ENCODE data around the gene USF1.

Gene USF1

DNA sequence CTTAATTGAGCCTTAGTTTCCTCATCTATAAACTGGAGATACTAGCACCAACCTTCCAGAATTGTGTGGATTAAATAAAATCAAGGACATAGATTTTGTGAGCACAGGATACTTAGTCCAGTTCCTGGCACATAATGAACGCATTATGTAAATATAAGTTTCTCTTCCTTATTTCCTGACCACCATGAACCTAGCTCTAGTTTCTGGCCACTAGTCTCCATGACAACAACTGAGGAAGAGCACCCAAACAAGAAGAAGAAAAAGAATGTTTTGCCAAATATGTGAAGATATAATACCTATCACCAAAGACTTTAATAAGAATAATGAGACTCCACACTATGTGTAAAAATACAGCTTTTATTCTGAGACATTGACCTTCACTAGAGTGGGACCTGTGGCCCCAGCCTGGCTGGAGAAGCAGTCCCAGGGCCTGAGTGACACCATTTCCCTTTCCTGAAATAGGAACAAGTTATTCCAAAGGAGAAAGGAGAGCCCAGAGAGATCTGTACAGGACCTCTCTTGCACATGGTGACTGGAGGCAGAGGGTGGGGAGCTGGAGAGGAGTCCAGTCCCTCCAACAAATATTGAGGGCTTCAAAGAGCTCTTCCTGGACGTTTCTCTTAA lies 940 bp upstream of the USF1 start:
- Histone ChIP-seq H3K27ac (ENCODE audit: low read length) (peak overlapping the region; percentile 99), H3K9me3 (ENCODE audit: insufficient read depth, low read length, severe bottlenecking) (no peaks in the 10 kb centered on the region), H3K4me2 (ENCODE audit: insufficient read depth, low read length) (peak overlapping the region; percentile 79), H3K4me1 (ENCODE audit: insufficient read depth, low read length) (peaks cover 41% of the 10 kb centered on the region), H3K27me3 (ENCODE audit: insufficient read depth, low read length, poor library complexity) (no peaks in the 10 kb centered on the region), H3K9ac (ENCODE audit: low read depth, low read length) (peak overlapping the region; percentile 93), H4K20me1 (ENCODE audit: insufficient read depth, low read length) (no peaks in the 10 kb centered on the region), H2AFZ (ENCODE audit: low read depth, low read length) (peak overlapping the region; percentile 90), H3K36me3 (ENCODE audit: insufficient read depth, low read length) (peaks cover 58% of the 10 kb centered on the region), H3K4me3 (ENCODE audit: low read depth in 1 of 2, low read length in 2 of 2) (peak overlapping the region; percentile 75 to 92; a peak in 3 of 4 replicates), H3K79me2 (ENCODE audit: insufficient read depth, low read length) (peaks cover 45% of the 10 kb centered on the region)
- DNase-seq: no peak
- no peak for TF ChIP-seq EZH2 (IDR thresholded peaks at IDR 0.05; ENCODE audit: borderline replicate concordance, low read depth, low read length, severe bottlenecking)
- TF ChIP-seq, protein P1, sequence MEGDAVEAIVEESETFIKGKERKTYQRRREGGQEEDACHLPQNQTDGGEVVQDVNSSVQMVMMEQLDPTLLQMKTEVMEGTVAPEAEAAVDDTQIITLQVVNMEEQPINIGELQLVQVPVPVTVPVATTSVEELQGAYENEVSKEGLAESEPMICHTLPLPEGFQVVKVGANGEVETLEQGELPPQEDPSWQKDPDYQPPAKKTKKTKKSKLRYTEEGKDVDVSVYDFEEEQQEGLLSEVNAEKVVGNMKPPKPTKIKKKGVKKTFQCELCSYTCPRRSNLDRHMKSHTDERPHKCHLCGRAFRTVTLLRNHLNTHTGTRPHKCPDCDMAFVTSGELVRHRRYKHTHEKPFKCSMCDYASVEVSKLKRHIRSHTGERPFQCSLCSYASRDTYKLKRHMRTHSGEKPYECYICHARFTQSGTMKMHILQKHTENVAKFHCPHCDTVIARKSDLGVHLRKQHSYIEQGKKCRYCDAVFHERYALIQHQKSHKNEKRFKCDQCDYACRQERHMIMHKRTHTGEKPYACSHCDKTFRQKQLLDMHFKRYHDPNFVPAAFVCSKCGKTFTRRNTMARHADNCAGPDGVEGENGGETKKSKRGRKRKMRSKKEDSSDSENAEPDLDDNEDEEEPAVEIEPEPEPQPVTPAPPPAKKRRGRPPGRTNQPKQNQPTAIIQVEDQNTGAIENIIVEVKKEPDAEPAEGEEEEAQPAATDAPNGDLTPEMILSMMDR (IDR thresholded peaks at IDR 0.05; ENCODE audit: borderline replicate concordance, extremely low read depth, low read length, poor library complexity, severe bottlenecking): no peak
- ATAC-seq (ENCODE audit: insufficient read depth, low read depth): no peak

DNA sequence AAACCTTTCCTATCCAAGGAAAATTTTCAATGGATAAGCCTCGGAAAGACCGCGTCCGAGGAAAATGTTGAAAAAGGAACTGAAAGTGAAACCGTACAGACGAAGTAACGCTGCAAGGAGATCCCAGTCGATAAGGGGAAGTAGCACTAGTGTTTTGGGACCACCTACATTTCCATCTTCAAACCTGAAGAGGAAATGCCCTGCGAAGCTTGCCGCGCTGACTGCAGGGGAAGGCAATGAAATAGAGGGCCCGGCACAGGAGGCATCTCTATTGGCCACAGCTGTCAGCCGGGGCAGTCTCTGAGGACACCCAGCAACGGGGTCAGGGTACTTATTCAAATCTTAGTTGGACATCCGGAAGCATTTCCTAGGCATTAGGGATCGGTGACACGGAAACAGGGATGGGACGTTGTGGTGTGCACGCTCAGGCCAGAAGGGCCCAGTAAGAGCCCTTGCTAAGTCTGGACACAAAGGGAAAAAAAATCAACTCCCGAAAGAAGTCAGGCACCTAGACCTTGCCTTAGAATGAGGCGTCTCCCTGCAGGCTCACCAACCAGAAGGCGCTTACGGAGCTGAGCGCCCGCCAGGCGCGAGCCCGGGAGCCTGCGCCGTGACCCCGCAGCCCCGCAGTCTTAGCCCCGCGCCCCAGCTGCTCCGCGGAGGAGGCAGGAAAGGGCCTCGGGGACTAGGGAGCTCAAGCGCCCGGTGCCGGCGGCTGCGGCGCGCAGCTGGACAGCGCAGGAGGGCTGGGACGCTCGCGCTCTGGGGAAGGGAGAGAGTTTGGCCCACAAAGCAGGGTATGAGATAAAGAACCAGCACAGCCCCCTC lies 655 bp downstream of the USF1 start:
- Histone ChIP-seq H3K4me2 (ENCODE audit: insufficient read depth, low read length) (peak overlapping the region; percentile 79), H3K9me3 (ENCODE audit: insufficient read depth, low read length, severe bottlenecking) (no peaks in the 10 kb centered on the region), H4K20me1 (ENCODE audit: insufficient read depth, low read length) (no peaks in the 10 kb centered on the region), H3K36me3 (ENCODE audit: insufficient read depth, low read length) (peaks cover 60% of the 10 kb centered on the region), H3K27me3 (ENCODE audit: insufficient read depth, low read length, poor library complexity) (no peaks in the 10 kb centered on the region), H2AFZ (ENCODE audit: low read depth, low read length) (peak overlapping the region; percentile 90), H3K79me2 (ENCODE audit: insufficient read depth, low read length) (peaks cover 48% of the 10 kb centered on the region), H3K4me1 (ENCODE audit: insufficient read depth, low read length) (peaks cover 51% of the 10 kb centered on the region), H3K27ac (ENCODE audit: low read length) (peak overlapping the region; percentile 99), H3K4me3 (ENCODE audit: low read depth in 1 of 2, low read length in 2 of 2) (peak overlapping the region; percentile 75 to 92), H3K9ac (ENCODE audit: low read depth, low read length) (peak overlapping the region; percentile 93)
- no peak for TF ChIP-seq EZH2 (IDR thresholded peaks at IDR 0.05; ENCODE audit: borderline replicate concordance, low read depth, low read length, severe bottlenecking)
- TF ChIP-seq, protein P1 (IDR thresholded peaks at IDR 0.05; ENCODE audit: borderline replicate concordance, extremely low read depth, low read length, poor library complexity, severe bottlenecking): peak; percentile 0
- DNase-seq: peak; percentile 86
- ATAC-seq (ENCODE audit: insufficient read depth, low read depth): peak; percentile 74

DNA sequence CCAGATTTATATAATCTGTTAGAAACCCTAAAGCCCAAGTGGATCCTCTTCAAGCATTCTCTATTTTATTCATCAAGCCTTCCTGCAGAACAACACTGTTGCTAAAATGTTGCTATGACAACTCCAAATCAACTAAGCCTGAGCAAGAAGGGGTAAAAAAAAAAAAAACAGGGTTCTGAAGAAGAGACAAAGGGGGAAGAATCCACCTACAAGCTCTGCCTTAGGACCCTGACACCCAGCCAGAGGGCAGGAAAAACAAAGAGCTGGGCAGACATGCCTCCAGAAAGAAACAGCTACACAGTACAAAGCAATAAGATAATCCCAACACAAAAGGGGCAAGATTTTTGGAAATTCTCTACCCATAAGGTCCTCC lies 1.3 kb downstream of the USF1 start:
- Histone ChIP-seq H3K36me3 (ENCODE audit: insufficient read depth, low read length) (peaks cover 60% of the 10 kb centered on the region), H3K79me2 (ENCODE audit: insufficient read depth, low read length) (peaks cover 48% of the 10 kb centered on the region), H3K27ac (ENCODE audit: low read length) (peak overlapping the region; percentile 99), H4K20me1 (ENCODE audit: insufficient read depth, low read length) (no peaks in the 10 kb centered on the region), H3K9ac (ENCODE audit: low read depth, low read length) (peak overlapping the region; percentile 93), H3K27me3 (ENCODE audit: insufficient read depth, low read length, poor library complexity) (no peaks in the 10 kb centered on the region), H2AFZ (ENCODE audit: low read depth, low read length) (peak overlapping the region; percentile 90), H3K4me1 (ENCODE audit: insufficient read depth, low read length) (peaks cover 57% of the 10 kb centered on the region), H3K4me3 (ENCODE audit: low read depth in 1 of 2, low read length in 2 of 2) (peak overlapping the region; percentile 75 to 92), H3K4me2 (ENCODE audit: insufficient read depth, low read length) (peak overlapping the region; percentile 79), H3K9me3 (ENCODE audit: insufficient read depth, low read length, severe bottlenecking) (no peaks in the 10 kb centered on the region)
- ATAC-seq (ENCODE audit: insufficient read depth, low read depth): peak; percentile 12; the same call in 1 of the 3 replicates
- TF ChIP-seq, protein P1 (IDR thresholded peaks at IDR 0.05; ENCODE audit: borderline replicate concordance, extremely low read depth, low read length, poor library complexity, severe bottlenecking): peak; percentile 14
- no peak for TF ChIP-seq EZH2 (IDR thresholded peaks at IDR 0.05; ENCODE audit: borderline replicate concordance, low read depth, low read length, severe bottlenecking)
- DNase-seq: no peak

Data from DND-41 (cell line).